Measurements from ENCODE around the gene RAD51B.

RAD51B gene

GRCh38 chr14:68345738-68346137, 526.2 kb downstream of the RAD51B start:
- peaks cover 13% of the 10 kb centered on the region for H3K36me3 Mint-ChIP-seq (ENCODE audit: low read depth)
- TF ChIP-seq CTCF (IDR thresholded peaks at IDR 0.05; ENCODE audit: unreplicated experiment in 3 of 3) = no peak
- H3K9me3 Mint-ChIP-seq = peaks cover 3% of the 10 kb centered on the region
- H3K27me3 Mint-ChIP-seq (ENCODE audit: low read depth) = no peaks in the 10 kb centered on the region
- no peak overlapping the region for H3K4me3 Mint-ChIP-seq
- peak overlapping the region in 2 of 3 experiments; percentile 99 for H3K27ac Mint-ChIP-seq
- peaks cover 56% of the 10 kb centered on the region for H3K4me1 Mint-ChIP-seq

- Mint-ChIP-seq H3K36me3 (ENCODE audit: low read depth) (peaks cover 13% of the 10 kb centered on the region), H3K4me3 (peak overlapping the region in 1 of 3 experiments; percentile 52), H3K27ac (peak overlapping the region; percentile 94 to 99 (median 99)), H3K27me3 (ENCODE audit: low read depth) (no peaks in the 10 kb centered on the region), H3K4me1 (peaks cover 60% of the 10 kb centered on the region), H3K9me3 (peaks cover 3% of the 10 kb centered on the region)
- TF ChIP-seq CTCF (IDR thresholded peaks at IDR 0.05; ENCODE audit: unreplicated experiment in 3 of 3) = no peak
Observed at GRCh38 chr14:68346556-68347343, 527.2 kb downstream of the RAD51B start.

GRCh38 chr14:68349900-68350629, 530.5 kb downstream of the RAD51B start:
- no peaks in the 10 kb centered on the region for H3K27me3 Mint-ChIP-seq (ENCODE audit: low read depth)
- peaks cover 10% of the 10 kb centered on the region for H3K36me3 Mint-ChIP-seq (ENCODE audit: low read depth)
- peak overlapping the region in 1 of 3 experiments; percentile 7 for H3K4me3 Mint-ChIP-seq
- peak overlapping the region; percentile 90 to 92 (median 90) for H3K27ac Mint-ChIP-seq
- H3K9me3 Mint-ChIP-seq = peaks cover 3% of the 10 kb centered on the region
- H3K4me1 Mint-ChIP-seq = peaks cover 53% of the 10 kb centered on the region
- no peak for TF ChIP-seq CTCF (IDR thresholded peaks at IDR 0.05; ENCODE audit: unreplicated experiment in 3 of 3)

GRCh38 chr14:68355415-68355814, 535.8 kb downstream of the RAD51B start:
- TF ChIP-seq CTCF (IDR thresholded peaks at IDR 0.05; ENCODE audit: unreplicated experiment in 3 of 3) = no peak
- no peaks in the 10 kb centered on the region for H3K27me3 Mint-ChIP-seq (ENCODE audit: low read depth)
- peaks cover 8% of the 10 kb centered on the region for H3K36me3 Mint-ChIP-seq (ENCODE audit: low read depth)
- H3K9me3 Mint-ChIP-seq = peaks cover 4% of the 10 kb centered on the region
- H3K4me1 Mint-ChIP-seq = peaks cover 59% of the 10 kb centered on the region
- no peak overlapping the region for H3K27ac Mint-ChIP-seq
- no peak overlapping the region for H3K4me3 Mint-ChIP-seq

GRCh38 chr14:68357777-68358176, 538.2 kb downstream of the RAD51B start:
- TF ChIP-seq CTCF (IDR thresholded peaks at IDR 0.05; ENCODE audit: unreplicated experiment in 3 of 3) = no peak
- Mint-ChIP-seq H3K36me3 (ENCODE audit: low read depth) (peaks cover 8% of the 10 kb centered on the region), H3K4me3 (no peak overlapping the region), H3K27me3 (ENCODE audit: low read depth) (no peaks in the 10 kb centered on the region), H3K9me3 (peaks cover 4% of the 10 kb centered on the region), H3K27ac (peak overlapping the region; percentile 89 to 99 (median 95)), H3K4me1 (peaks cover 55% of the 10 kb centered on the region)

Data from nephron (organoid).